GM13977 (cell line): ENCODE data around the gene SLC9A8.

Experiments
- DNase-seq: peaks from one replicate; pipeline ENCODE4 v3.0.0; 2012; ENCODE audit warnings: low spot score
- in situ Hi-C: fragments of 300-500 bp; cut with MboI; formaldehyde crosslinking; loops from one replicate; pipeline ENCODE4 v1.12.0; 2022; ENCODE audit warnings: low sequenced_read_pairs, low pct_unique_long_range_greater_than_20kb, mixed read lengths, inconsistent platforms; ENCODE audit not compliant: unreplicated experiment
- TF ChIP-seq, protein P1 (sequence below): IDR thresholded peaks from 2 replicates; pipeline ENCODE4 v1.5.1; 2012; ENCODE audit warnings: mild to moderate bottlenecking, control low read depth; ENCODE audit not compliant: insufficient read depth; ENCODE audit errors: extremely low read depth, missing control alignments

Gene SLC9A8

DNA sequence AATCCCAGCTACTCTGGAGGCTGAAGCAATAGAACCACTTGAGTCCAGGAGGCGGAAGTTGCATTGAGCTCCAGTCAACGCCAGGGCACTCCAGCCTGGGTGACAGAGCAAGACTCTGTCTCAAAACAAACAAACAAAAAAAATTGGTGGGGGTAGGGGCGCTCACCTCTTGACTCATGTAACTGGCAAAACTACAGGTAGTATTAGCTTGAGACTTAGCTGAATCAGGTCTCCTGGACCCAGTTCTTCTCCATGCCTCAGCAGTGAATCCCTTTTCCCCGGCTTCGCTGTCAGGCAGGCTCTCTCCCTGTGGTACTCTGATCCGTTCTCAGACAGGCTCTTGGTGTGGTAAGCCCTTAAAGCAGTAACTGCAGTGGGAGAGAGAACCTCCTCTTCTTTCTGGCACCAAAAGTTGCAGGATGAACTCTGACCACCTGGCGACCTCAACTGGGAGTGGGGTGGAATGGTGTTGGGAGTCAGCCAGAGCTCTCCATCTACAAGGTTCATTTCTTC, 12.9 kb downstream of the SLC9A8 start:
- no peak for DNase-seq
- in situ Hi-C loops, result no loop called here
- TF ChIP-seq, protein P1, sequence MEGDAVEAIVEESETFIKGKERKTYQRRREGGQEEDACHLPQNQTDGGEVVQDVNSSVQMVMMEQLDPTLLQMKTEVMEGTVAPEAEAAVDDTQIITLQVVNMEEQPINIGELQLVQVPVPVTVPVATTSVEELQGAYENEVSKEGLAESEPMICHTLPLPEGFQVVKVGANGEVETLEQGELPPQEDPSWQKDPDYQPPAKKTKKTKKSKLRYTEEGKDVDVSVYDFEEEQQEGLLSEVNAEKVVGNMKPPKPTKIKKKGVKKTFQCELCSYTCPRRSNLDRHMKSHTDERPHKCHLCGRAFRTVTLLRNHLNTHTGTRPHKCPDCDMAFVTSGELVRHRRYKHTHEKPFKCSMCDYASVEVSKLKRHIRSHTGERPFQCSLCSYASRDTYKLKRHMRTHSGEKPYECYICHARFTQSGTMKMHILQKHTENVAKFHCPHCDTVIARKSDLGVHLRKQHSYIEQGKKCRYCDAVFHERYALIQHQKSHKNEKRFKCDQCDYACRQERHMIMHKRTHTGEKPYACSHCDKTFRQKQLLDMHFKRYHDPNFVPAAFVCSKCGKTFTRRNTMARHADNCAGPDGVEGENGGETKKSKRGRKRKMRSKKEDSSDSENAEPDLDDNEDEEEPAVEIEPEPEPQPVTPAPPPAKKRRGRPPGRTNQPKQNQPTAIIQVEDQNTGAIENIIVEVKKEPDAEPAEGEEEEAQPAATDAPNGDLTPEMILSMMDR, result no peak

DNA sequence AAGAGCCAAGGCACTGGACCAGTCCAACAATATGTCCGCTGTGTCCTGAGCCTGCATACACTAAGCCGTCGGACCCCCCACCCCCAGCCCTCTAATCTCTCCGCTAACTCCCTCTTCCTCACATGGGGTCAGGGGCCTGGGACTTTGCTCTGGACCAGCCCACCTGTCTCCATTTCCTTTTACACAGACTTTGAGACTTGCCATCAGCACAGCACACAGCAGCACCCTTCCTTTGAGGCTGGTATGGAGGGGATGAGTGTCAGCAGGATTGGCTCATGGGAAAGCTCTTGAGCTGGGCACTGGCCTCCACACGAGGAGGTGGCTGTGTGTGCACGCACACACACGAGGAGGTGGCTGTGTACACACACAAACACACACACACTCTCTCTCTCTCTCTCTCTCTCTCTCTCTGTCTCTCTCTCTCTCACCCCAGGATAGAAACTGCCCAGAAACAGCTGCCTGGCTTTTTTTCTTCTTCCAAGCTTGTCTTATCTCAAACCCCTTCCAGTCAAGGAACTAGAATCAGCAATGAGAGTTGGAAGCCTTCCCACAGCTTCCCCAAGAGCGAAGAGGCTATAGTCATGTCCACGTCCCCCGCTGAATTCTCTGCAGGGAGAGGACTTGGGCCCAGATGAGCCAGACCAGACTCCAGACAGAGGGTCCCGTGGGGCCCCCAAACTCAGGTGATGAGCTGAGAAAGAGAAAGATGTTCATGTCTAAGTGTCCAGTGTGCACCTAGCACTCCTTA, 18.6 kb downstream of the SLC9A8 start:
- TF ChIP-seq, protein P1, result no peak
- DNase-seq, result no peak
- in situ Hi-C loops, result no loop called here

DNA sequence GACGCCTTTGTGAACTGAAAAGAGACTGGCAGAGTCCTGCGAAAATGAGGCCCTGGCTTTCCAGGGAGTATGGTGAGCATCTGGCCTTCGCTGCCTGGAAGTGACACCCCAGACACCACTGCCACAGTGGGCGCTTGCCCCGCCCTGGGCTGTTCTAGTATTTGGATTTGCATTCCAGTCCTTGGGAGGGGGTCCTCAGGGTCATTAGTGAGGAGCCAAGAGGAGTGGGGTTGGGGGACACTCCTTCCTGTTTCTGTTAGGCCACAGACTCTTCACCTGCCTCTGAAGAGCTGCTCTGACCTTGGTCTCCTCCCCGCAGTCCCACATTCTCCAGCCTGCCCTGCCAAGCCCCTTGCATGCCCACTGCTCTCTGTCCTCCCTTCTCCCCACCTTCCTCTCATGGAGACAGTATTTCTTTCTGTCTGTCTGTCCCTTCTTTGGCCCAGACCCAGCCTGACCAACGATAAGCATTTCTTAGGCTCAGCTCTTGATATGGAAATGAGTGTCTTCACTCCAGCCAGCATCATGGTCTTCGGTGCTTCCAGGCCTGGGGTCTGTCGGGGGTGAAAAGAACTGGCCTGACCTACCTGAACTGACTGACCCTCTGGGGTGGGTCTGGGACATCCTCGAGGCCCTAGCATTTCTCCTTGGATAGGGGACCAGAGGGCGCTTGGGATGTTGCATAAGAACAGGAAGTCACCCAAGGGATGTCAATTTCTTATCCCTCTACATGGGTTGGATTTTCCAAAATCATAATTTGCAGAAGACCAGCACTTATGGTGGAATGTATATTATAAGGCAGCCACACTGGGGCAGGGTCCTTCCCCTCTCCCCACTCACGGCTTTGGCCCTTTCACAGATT, 19.4 kb downstream of the SLC9A8 start:
- in situ Hi-C loops, result no loop called here
- TF ChIP-seq, protein P1, result no peak
- no peak for DNase-seq

DNA sequence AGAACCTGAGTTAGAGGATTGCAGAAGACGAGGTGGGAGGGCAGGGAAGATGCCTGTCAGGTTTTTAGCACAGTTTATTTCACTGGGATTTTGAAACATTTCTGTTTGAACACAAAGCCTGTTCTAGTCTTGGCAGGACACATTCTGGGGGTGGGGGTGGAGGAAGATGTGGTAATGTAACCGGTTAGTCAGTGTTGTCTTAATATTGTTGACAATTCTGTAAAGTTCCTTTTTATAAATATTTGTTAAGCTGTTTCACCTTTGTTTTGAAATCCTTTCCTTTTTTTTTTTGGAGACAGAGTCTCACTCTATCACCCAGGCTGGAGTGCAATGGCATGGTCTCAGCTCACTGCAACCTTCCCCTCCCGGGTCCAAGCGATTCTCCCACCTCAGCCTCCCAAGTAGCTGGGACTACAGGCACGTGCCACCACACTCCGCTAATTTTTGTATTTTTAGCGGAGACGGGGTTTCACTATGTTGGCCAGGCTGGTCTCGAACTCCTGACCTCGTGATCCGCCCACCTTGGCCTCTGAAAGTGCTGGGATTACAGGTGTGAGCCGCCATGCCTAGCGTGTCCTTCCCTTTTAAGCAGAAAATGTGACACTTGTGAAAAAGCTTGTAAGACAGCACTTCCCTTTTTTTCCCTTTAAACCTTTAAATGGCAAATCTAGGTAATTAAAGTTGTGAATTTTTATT, 20.2 kb downstream of the SLC9A8 start:
- in situ Hi-C loops, result no loop called here
- TF ChIP-seq, protein P1, result no peak
- no peak for DNase-seq

DNA sequence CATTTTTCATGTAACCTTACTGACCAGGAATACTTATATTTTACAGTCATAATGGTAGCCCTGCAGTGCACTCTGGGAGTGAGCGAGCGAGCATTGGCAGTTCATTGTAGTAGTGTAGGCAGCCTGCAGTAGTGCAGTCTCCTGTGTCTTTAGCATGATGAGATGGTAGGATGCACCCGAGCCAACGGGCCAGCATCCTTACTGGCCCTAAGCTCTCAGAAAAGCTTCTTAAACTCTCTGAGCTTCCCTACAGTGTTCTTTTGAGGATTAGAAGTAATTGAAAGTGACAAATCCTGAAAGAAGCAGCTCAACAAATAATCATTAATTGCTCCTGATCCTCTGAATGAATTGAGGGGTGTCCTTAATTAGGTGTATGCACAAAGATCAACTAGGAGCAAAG, 20.9 kb downstream of the SLC9A8 start:
- in situ Hi-C loops, result no loop called here
- TF ChIP-seq, protein P1, result no peak
- DNase-seq, result no peak

DNA sequence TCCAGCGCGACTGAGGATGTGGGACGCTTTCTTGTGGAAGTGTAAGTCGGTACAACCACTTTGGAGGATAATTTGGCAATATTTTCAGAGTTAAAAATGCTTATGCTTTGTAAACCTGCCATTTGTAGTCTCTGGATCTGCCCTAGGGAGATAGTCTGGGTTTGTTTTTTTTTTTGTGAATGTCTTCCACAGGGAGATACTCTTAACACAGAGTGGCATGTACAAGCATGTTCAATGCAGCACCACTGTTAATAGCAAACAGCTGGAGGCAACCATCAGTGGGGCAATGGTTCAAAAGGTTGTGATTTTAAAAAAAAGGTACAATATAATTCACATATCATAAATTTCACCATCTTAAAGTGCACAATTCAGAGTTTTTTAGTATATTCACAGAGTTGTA, 22.4 kb downstream of the SLC9A8 start:
- in situ Hi-C loops, result no loop called here
- TF ChIP-seq, protein P1, result no peak
- DNase-seq, result no peak
